Ureter (tissue), 1 donor: ENCODE data around the gene ABHD15. TPM values are rescaled to one million over a fixed set of nuclear protein-coding genes. Genes with fewer than 3 reads are reported as not detected.

Experiments used
- DNase-seq: peaks from one replicate; pipeline ENCODE4 v3.0.0-alpha.2; 2020; ENCODE audit warnings: low spot score
- total RNA-seq: library from RNA; stranded (reverse); gene quantifications from one replicate; pipeline ENCODE4 v1.2.4, GENCODE V29; 2023
- donor health status: DM: yes; HTN: yes; CAD: no.

The ABHD15 gene
- total RNA-seq, 1 donor from 2014 or later = 7.8 TPM

- no peak for DNase-seq
These were observed 48.5 kb downstream of the ABHD15 start for GRCh38 chr17:29518359-29518758.

DNA sequence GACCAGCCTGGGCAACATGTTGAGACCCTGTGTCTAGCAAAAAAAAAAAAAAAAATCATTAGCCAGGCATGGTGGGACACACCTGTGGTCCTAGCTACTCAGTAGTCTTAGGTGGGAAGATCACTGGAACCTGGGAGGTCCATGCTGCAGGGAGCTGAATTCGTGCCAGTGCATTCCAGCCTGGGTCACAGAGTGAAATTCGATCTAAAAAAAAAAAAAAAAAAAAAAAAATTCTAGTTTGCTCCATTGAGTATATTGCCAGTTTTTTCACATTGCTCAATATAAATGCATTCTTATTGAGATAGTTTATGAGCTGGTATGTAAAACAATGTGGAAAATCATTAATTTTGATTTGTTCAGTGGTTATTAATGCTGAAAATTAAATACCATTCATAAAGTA lies 52.0 kb downstream of the ABHD15 start:
- no peak for DNase-seq

GRCh38 chr17:29510953-29511352 lies 55.9 kb downstream of the ABHD15 start:
- no peak for DNase-seq

Other genes with a start within 250 kb of the ABHD15 start
- gene TAOK1, start 176.7 kb downstream of the ABHD15 start, total RNA-seq = 92.4 TPM
- 44.6 TPM for gene TP53I13, start 1.7 kb upstream of the ABHD15 start, total RNA-seq
- gene GIT1, start 22.6 kb upstream of the ABHD15 start, total RNA-seq = 37.1 TPM
- 7.7 TPM for gene ANKRD13B, start 26.1 kb upstream of the ABHD15 start, total RNA-seq
- 23.3 TPM for gene CORO6, start 55.9 kb upstream of the ABHD15 start, total RNA-seq